ENCODE results near the gene PITPNC1. TPM values are rescaled to one million over a fixed set of nuclear protein-coding genes. Genes with fewer than 3 reads are reported as not detected.
A peak's percentile ranks its signal among the peaks of the same experiment; 100 is the strongest.

Gene PITPNC1
- total and polyA plus RNA-seq, 2 donors (not counting 1 experiment from before 2014, with no cell fraction given): 5.8 to 7.1 TPM

DNA sequence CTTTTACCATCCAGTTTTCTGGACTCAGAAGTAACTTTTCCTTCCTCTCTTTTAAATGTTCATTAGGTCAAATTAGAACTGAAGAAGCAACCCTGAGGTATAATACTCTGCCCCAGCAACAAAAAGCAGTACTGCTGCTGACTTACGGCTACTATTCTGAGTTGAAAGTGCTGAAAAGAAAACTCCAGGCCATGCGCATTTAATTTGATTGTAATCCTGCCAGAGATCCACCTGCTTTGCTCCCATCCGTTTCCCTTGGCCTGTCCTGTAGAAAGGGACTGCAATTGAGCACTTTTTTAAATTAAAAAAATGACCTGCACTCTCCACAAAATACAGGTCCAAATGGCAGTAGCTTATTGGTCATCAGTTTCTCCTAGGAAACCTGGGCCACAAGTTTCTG is 61.6 kb downstream of the PITPNC1 start:
- H4K20me1 ChIP-seq (ENCODE audit: control insufficient read depth, extremely low read depth, insufficient read depth, low read length): no peaks in the 10 kb centered on the region
- no peaks in the 10 kb centered on the region for H3K9me3 ChIP-seq (ENCODE audit: control insufficient read depth, insufficient read depth, low read depth, low read length)
- H3K4me2 ChIP-seq (ENCODE audit: extremely low read depth, insufficient read depth, low read length): no peak overlapping the region
- no peak for DNase-seq (ENCODE audit: low read depth in 2 of 2)
- H3K4me3 ChIP-seq (replicated peaks in 1 of 4; ENCODE audit: control extremely low read depth in 1 of 4, insufficient read depth in 1 of 4, low read depth in 3 of 4, low read length in 4 of 4): no peak overlapping the region
- H3K27ac ChIP-seq (ENCODE audit: insufficient read depth, low read length): no peak overlapping the region
- H3K79me2 ChIP-seq (ENCODE audit: control insufficient read depth, insufficient read depth, low read length): no peaks in the 10 kb centered on the region
- no peak overlapping the region for H2AFZ ChIP-seq (ENCODE audit: low read length)
- no peak for TF ChIP-seq EZH2 (IDR thresholded peaks at IDR 0.05; ENCODE audit: low read length, missing control alignments)
- H3K36me3 ChIP-seq (ENCODE audit: control insufficient read depth, insufficient read depth, low read length): no peaks in the 10 kb centered on the region
- H3K9ac ChIP-seq (ENCODE audit: insufficient read depth, low read length): no peak overlapping the region
- H3K27me3 ChIP-seq (ENCODE audit: control insufficient read depth, insufficient read depth, low read length): no peaks in the 10 kb centered on the region
- H3K4me1 ChIP-seq (ENCODE audit: control insufficient read depth, extremely low read depth, insufficient read depth, low read length): peaks cover 5% of the 10 kb centered on the region

DNA sequence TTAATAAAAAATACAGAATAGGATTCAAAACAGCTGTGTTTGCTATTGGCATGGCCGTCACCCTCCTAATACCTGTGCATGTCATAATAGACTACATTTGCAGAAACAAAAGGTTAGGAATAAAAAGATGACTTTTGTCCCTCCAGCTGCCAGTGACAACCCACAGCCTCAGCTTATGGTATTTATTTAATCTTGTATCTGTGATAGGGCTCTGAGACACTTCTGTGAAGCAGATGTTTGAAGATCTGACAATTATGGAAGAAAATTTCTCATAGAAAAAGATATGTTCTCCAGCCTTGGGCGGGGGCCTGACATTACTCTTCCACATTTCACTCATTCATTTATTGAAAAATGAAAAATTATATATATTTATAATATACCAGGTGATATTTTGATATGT is 62.2 kb downstream of the PITPNC1 start:
- Histone ChIP-seq H2AFZ (ENCODE audit: low read length) (no peak overlapping the region), H3K4me3 (replicated peaks in 1 of 4; ENCODE audit: control extremely low read depth in 1 of 4, insufficient read depth in 1 of 4, low read depth in 3 of 4, low read length in 4 of 4) (no peak overlapping the region), H3K9me3 (ENCODE audit: control insufficient read depth, insufficient read depth, low read depth, low read length) (no peaks in the 10 kb centered on the region), H3K27ac (ENCODE audit: insufficient read depth, low read length) (no peak overlapping the region), H3K4me1 (ENCODE audit: control insufficient read depth, extremely low read depth, insufficient read depth, low read length) (peaks cover 5% of the 10 kb centered on the region), H4K20me1 (ENCODE audit: control insufficient read depth, extremely low read depth, insufficient read depth, low read length) (no peaks in the 10 kb centered on the region), H3K36me3 (ENCODE audit: control insufficient read depth, insufficient read depth, low read length) (no peaks in the 10 kb centered on the region), H3K27me3 (ENCODE audit: control insufficient read depth, insufficient read depth, low read length) (no peaks in the 10 kb centered on the region), H3K79me2 (ENCODE audit: control insufficient read depth, insufficient read depth, low read length) (no peaks in the 10 kb centered on the region), H3K9ac (ENCODE audit: insufficient read depth, low read length) (no peak overlapping the region), H3K4me2 (ENCODE audit: extremely low read depth, insufficient read depth, low read length) (no peak overlapping the region)
- no peak for TF ChIP-seq EZH2 (IDR thresholded peaks at IDR 0.05; ENCODE audit: low read length, missing control alignments)
- TF ChIP-seq, protein P1, sequence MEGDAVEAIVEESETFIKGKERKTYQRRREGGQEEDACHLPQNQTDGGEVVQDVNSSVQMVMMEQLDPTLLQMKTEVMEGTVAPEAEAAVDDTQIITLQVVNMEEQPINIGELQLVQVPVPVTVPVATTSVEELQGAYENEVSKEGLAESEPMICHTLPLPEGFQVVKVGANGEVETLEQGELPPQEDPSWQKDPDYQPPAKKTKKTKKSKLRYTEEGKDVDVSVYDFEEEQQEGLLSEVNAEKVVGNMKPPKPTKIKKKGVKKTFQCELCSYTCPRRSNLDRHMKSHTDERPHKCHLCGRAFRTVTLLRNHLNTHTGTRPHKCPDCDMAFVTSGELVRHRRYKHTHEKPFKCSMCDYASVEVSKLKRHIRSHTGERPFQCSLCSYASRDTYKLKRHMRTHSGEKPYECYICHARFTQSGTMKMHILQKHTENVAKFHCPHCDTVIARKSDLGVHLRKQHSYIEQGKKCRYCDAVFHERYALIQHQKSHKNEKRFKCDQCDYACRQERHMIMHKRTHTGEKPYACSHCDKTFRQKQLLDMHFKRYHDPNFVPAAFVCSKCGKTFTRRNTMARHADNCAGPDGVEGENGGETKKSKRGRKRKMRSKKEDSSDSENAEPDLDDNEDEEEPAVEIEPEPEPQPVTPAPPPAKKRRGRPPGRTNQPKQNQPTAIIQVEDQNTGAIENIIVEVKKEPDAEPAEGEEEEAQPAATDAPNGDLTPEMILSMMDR (conservative IDR thresholded peaks at IDR 0.05 in 1 of 2, IDR thresholded peaks at IDR 0.05 in 1 of 2; ENCODE audit: low read depth in 1 of 2, low read length in 2 of 2): no peak
- DNase-seq (ENCODE audit: low read depth in 2 of 2): no peak

GRCh38 chr17:67440277-67441051 is 63.4 kb downstream of the PITPNC1 start:
- no peaks in the 10 kb centered on the region for H3K27me3 ChIP-seq (ENCODE audit: control insufficient read depth, insufficient read depth, low read length)
- no peak for DNase-seq (ENCODE audit: low read depth in 2 of 2)
- peak overlapping the region in 2 of 4 experiments; percentile 0 to 36 for H3K4me3 ChIP-seq (replicated peaks in 1 of 4; ENCODE audit: control extremely low read depth in 1 of 4, insufficient read depth in 1 of 4, low read depth in 3 of 4, low read length in 4 of 4)
- no peaks in the 10 kb centered on the region for H3K36me3 ChIP-seq (ENCODE audit: control insufficient read depth, insufficient read depth, low read length)
- H3K79me2 ChIP-seq (ENCODE audit: control insufficient read depth, insufficient read depth, low read length): no peaks in the 10 kb centered on the region
- TF ChIP-seq, protein P1 (conservative IDR thresholded peaks at IDR 0.05 in 1 of 2, IDR thresholded peaks at IDR 0.05 in 1 of 2; ENCODE audit: low read depth in 1 of 2, low read length in 2 of 2): no peak
- no peak for TF ChIP-seq EZH2 (IDR thresholded peaks at IDR 0.05; ENCODE audit: low read length, missing control alignments)
- H3K27ac ChIP-seq (ENCODE audit: insufficient read depth, low read length): peak overlapping the region; percentile 59
- no peaks in the 10 kb centered on the region for H3K9me3 ChIP-seq (ENCODE audit: control insufficient read depth, insufficient read depth, low read depth, low read length)
- H3K4me1 ChIP-seq (ENCODE audit: control insufficient read depth, extremely low read depth, insufficient read depth, low read length): peaks cover 5% of the 10 kb centered on the region
- peak overlapping the region; percentile 11 for H2AFZ ChIP-seq (ENCODE audit: low read length)
- peak overlapping the region; percentile 65 for H3K4me2 ChIP-seq (ENCODE audit: extremely low read depth, insufficient read depth, low read length)
- H4K20me1 ChIP-seq (ENCODE audit: control insufficient read depth, extremely low read depth, insufficient read depth, low read length): no peaks in the 10 kb centered on the region
- H3K9ac ChIP-seq (ENCODE audit: insufficient read depth, low read length): no peak overlapping the region

Measured in fibroblast of lung (primary cell).